GM23248 (cell line): ENCODE data around the gene CCDC28A.

ENCODE experiments used
- EZH2 ChIP-seq: fragments of 200-600 bp; sonication (generic); IDR thresholded peaks from 2 replicates; pipeline ENCODE4 v1.6.1; 2018; ENCODE audit warnings: antibody characterized with exemption, mild to moderate bottlenecking; ENCODE audit not compliant: insufficient read depth, poor library complexity, severe bottlenecking
- EZH2phosphoT487 ChIP-seq: fragments of 200-600 bp; sonication (generic); IDR thresholded peaks from 2 replicates; pipeline ENCODE4 v1.6.1; 2018; ENCODE audit warnings: antibody characterized with exemption, moderate library complexity, mild to moderate bottlenecking, low read depth; ENCODE audit not compliant: insufficient read depth

DNA sequence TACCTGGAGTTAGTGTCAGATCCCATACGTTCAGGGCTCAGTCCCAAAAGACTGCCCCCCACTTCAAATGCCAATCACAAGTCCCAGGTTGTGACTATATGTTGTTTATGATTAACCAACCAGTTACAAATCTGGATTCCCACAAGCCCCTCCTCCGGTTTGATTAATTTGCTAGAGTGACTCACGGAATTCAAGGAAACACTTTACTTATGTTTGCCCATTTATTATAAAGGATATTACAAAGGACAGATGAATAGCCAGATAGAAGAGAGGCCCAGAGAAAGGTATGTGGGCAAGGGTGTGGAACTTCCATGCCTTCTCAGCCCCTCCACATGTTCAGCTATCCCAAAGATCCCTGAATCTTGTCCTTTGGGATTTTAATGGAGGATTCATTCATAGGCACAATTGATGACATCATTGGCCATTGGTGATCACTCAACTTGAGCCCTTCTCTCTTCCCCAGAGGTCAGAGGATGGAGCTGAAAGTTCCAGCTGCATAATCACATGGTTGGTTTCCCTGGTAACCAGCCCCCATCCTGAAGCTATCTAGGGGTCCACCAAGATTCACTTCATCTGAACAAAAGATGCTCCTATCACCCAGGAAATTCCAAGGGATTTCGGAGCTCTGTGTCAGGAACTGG lies 24.4 kb downstream of the CCDC28A start:
- TF ChIP-seq EZH2phosphoT487 (no peak), EZH2 (no peak)
